ENCODE data around the gene NCOA7.

The NCOA7 gene

DNA sequence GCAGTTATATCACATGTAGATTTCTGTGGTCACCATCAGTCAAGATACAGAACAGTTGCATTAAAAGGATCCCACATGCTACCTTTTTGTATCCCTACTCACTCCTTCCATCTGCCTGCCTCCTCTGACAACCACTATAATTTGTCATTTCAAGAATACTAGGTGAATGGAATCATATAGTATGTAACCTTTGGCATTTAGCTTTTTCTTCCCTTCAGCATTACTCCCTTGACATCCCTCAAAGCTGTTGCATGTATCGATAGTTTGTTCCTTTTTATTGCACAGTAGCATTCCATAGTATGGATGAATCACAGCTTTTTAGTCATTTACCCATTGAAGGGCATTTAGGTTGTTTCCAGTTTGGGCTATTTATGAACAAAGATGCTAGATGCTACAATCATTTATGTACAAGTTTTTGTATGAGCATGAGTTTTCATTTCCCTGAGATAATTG is 26.1 kb downstream of the NCOA7 start:
- DNase-seq, result no peak

GRCh38 chr6:125818225-125818657 is 27.5 kb downstream of the NCOA7 start:
- no peak for DNase-seq

GRCh38 chr6:125818772-125819260 is 28.1 kb downstream of the NCOA7 start:
- DNase-seq, result no peak

GRCh38 chr6:125819535-125820326 is 29.0 kb downstream of the NCOA7 start:
- DNase-seq, result no peak

DNA sequence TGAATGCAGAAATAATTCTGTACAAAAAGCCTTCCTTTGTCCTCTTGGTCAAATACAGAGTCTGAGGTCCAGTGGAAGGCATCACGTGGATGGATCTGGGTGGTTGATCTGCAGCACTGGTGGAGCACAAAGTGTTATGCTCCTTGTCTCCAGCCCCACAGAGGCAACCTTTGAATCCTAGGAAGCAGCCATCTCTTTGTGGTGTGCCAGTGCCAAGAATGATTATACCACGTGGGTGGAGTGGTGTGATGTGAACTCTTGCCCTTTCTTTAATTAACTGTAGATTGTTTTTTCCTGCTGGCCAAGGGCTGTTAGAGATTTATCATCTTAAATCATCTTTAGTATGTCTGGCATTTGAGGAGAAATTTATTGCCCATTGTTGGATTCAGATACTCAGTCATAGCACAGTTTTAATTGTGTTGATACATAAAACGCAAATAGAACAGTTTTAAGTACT is 31.1 kb downstream of the NCOA7 start:
- DNase-seq, result no peak

DNA sequence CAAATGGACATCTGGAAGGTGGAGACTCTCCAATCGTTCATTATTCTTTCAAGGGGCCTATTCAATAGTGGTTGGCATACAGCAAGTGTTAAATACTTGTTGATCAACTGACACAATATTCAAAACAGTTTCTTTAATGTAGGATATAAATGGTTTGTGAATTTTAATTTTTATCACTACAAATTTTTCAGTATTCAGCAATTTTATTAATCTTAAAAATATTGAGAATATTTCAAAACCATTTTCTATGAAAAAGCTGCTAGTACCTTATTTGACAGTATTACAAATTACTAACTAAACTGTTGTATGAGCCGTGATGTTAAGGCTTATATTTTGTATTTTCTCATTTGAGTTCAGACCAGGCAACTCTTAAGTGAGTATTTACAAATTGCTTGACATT is 32.4 kb downstream of the NCOA7 start:
- no peak for DNase-seq

DNA sequence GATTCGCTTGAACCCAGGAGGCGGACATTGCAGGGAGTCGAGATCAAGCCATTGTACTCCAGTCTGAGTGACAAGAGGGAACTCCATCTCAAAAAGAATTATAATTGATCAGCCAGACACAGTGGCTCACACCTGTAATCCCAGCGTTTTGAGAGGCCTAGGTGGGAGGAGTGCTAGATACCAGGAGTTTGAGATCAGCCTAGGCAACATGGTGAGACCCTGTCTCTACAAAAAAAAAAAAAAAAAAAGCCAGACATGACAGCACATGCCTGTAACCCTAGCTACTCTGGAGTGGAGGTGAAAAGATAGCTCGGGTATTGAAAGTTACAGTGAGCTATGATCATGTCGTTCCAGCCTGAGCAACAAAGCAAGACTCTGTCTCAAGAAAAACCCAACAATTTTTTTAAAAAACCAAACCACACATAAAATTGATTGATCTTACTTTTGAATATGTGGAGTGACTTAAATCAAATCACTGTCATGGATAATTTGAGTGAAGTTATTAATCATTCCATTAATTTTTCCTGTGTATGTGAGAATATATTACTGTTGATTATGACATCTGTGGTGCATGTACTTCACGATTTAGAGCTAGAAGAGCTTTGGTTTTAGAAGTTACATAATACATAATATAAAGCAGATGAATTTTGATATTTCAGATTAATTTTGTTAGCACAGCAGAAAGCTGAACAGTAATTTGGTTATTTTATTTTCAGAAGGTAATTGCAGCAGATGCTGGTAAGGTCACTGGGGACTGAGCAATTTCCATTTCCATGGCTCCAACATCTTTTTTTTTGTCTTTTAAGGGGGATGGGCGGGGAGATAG is 34.4 kb downstream of the NCOA7 start:
- DNase-seq, result no peak

DNA sequence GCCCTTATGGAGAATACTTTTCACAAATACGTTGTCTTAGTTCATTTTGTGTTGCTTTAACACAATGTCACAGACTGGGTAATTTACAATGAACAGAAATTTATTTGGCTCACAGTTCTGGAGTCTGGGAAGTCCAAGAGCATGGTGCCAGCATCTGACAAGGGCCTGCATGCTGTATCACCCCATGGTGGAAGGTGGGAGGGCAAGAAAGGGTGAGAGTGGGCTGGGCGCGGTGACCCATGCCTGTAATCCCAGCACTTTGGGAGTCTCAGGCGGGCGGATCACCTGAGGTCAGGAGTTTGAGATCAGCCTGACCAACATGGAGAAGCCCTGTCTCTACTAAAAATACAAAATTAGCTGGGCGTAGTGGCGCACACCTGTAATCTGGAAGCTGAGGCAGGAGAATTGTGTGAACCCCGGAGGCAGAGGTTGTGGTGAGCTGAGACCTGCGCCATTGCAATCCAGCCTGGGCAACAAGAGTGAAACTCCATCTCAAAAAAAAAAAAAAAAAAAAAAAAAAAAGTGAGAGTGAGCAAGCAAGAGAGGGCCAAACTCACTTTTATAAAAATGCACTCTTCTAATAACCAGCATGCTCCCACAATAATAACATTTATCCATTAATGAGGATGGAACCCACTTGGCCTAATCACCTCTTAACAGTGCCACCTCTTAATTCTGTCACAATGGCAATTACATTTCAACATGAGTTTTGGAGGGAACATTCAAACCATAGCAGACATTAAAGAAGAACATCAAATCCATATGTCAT is 36.1 kb downstream of the NCOA7 start:
- DNase-seq, result no peak

GRCh38 chr6:125827788-125828320 is 37.1 kb downstream of the NCOA7 start:
- DNase-seq, result no peak

GRCh38 chr6:125828476-125829039 is 37.8 kb downstream of the NCOA7 start:
- DNase-seq, result no peak

- DNase-seq, result no peak
Observed at GRCh38 chr6:125829433-125829832, 38.7 kb downstream of the NCOA7 start.

- DNase-seq, result no peak
Observed at GRCh38 chr6:125831659-125832058, 40.9 kb downstream of the NCOA7 start.

GRCh38 chr6:125832391-125833117 is 41.8 kb downstream of the NCOA7 start:
- no peak for DNase-seq

- DNase-seq, result no peak
Observed at GRCh38 chr6:125834348-125834747, 43.6 kb downstream of the NCOA7 start.

DNA sequence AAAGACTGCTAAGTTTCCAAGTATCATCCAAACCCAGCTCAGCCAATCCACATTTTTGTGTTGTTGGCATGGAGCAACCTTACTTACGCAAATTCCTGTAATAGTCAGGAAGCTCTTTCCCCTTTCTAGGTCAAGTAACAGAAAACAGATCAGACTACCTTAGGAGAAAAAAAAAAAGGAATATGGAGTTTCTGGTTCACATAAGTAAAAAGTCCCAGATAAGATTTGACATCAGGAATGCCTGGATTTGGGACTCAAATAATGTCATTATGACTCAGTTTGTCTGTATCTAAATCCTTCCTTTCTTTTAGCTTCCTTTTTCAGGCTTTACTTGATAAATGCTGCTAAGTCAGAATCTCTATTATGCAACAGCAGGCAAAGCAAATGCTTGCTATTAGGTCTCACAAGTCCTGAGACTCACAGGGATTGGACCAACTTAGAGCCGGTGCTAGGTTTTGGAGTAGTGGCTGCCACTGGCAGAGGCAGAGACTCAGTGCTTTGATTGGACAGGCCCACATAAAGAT is 44.5 kb downstream of the NCOA7 start:
- no peak for DNase-seq

DNA sequence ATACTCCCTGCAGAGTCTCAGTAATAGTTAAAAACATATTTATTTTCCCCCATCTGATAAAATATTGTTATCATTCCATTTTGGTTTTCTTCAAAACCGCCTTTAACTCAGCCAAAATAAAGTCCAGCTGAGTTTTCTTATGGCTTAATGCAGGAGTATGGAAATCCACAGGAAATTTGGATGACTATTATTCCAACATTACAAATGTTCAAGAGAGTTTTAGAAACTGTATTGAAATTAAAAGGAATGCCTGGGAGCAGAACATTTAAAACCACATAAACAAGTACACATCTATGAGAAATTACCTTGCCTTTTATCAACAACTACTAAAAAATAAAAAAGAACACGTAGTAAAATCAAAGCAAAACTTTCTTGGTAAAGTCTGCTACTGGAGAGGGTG is 45.7 kb downstream of the NCOA7 start:
- no peak for DNase-seq

DNA sequence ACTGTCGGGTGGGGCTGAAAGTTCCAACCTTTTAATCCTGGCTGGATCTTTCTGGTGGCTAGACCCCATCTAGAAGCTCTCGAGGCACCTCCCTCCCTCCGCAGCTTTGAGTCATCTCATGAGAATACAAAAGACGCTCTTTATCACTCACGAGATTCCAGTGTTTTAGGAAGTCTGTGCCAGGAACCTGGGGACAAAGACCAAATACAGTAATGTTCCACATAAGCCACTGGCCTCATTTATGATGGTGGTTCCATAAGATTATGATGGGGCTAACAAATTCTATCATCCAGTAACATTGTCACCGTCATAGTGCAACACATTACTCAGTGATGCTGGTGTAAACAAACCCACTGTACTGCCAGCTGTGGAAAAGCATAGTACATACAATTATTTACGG is 48.7 kb downstream of the NCOA7 start:
- DNase-seq, result peak; percentile 83

- DNase-seq, result no peak
Observed at GRCh38 chr6:125839879-125840278, 49.1 kb downstream of the NCOA7 start.

- DNase-seq, result no peak
Observed at GRCh38 chr6:125841356-125842090, 50.8 kb downstream of the NCOA7 start.

DNA sequence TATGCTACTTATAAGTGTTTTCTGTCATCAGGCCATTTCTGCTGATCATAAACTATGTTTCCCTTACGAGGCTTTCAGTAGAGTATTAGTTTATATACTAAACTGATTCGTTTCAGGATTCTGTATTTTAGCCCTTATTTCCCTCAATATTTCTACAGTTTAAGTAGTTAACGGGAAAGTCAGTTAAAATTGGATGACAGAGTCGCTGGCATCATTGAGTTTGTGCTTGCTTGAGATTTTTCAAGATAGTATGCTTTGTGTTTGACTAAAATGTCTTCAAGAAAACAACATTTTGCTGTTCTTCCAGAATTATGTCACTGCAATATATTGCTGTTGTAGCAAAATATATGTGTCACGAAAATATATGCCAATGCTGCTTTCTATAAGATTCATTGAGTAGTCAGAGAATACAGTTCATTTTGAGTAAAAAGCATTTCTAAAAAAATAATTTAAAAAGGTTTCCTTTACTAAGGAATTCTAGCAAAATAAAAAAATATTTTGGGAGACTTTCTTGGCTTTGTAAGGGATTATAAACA is 51.4 kb downstream of the NCOA7 start:
- DNase-seq, result no peak
